Globus pallidus (tissue), 1 donor: ENCODE results near the gene MAP3K20.
"Not testable (repeated sequence)": the region's sequence is repeated elsewhere in the genome, so short reads cannot be mapped to it uniquely, and the experiment has no call there.

Source experiments
- DNase-seq: peaks from one replicate; pipeline ENCODE4 v3.0.0-alpha.2; 2015; ENCODE audit warnings: low spot score

The MAP3K20 gene

DNA sequence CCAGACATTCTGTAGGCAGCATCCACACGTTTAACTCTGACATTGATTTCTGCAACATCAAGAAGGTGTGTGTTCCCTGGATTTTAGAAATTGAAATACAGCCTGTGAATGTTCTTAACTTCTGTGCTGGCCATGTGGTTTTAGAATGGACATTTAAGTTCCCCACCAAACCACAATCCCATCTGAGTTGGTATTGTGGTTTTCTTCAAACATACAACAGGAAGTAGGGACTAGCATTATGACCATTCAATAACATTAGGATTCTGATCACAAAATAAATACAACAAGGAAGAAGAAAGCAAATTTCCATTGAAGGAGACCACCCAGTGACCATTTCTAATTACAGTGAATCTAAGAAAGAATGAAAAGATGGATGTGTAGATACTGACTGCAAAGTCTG is 51.2 kb downstream of the MAP3K20 start:
- DNase-seq: no peak

DNA sequence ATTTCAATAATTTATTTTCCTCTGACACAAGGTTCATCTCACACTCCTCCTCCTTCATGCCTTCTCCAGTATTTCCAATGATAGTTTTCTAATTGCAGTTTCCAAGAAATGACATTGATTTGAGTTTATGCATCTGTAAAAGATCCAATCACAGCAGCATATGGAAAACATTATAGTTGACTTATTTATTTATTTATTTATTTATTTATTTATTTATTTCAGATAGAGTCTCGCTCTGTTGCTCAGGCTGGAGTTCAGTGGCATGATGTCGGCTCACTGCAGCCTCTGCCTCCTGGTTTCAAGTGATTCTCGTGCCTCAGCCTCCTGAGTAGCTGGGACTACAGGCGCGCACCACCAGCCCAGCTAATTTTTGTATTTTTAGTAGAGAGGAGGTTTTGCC is 52.5 kb downstream of the MAP3K20 start:
- not testable (repeated sequence) for DNase-seq

- no peak for DNase-seq
These were observed 55.1 kb downstream of the MAP3K20 start for GRCh38 chr2:173130496-173131465.

DNA sequence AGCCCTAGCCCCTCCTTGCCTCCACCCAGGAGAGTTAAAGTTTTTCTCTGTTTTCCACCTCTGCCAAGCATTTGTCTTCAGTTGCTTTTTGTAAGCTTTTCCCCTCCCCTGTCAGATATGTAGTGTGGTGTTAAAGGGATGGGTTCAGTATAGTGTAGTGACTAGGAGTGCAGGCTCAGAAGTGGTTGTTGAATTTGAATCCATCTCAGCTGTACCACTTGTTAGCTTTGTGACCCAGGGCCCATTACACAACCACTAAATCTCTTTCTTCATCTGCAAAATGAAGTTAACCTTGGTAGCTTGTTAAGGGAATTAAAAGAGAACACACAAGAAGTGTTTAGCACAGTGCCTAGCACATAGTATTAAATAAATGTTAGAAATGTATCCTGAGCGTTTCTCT is 56.9 kb downstream of the MAP3K20 start:
- DNase-seq: no peak

DNA sequence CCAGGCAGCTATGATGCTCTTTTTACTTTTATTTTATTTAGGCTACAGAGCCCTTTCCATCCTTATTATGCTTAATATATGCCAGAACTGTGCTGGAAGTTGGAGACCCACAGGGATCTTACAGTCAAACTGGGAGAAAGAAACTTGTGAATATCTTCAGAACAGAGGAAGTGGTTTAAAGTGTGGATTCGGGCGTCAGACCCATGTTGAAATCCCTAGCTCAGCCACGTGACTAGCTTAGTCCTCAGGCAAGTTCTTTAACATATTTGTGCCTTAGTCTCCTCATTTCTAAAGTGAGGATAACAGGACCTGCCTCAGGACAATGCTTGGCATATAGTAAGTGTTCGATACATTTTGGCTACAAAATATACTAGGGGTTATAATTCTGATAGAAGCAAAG is 59.1 kb downstream of the MAP3K20 start:
- no peak for DNase-seq

GRCh38 chr2:173136067-173136466 is 60.4 kb downstream of the MAP3K20 start:
- DNase-seq: no peak

GRCh38 chr2:173136599-173136998 is 61.0 kb downstream of the MAP3K20 start:
- DNase-seq: no peak

GRCh38 chr2:173137610-173138009 is 62.0 kb downstream of the MAP3K20 start:
- no peak for DNase-seq

- DNase-seq: no peak
These were observed 63.3 kb downstream of the MAP3K20 start for GRCh38 chr2:173138962-173139361.

DNA sequence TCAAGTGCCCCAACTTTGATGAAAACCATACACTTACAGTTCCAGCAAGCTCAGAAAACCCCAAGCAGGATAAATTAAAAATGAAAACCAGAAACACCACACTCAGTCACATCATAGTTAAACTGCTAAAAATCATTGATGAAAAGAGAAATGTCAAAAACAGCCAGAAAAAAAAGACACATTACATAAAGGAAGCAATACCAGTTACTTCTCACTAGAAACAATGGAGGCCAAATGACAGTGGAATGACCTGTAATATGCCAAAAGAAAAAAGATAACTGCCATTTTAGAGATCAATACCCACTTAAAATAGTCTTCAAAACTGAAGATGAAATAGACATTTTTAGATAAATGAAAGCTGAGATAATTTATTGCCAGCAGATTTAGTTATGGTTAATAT is 66.0 kb downstream of the MAP3K20 start:
- DNase-seq: no peak

GRCh38 chr2:173145454-173145853 is 69.8 kb downstream of the MAP3K20 start:
- no peak for DNase-seq

GRCh38 chr2:173146590-173146989 is 70.9 kb downstream of the MAP3K20 start:
- DNase-seq: no peak

DNA sequence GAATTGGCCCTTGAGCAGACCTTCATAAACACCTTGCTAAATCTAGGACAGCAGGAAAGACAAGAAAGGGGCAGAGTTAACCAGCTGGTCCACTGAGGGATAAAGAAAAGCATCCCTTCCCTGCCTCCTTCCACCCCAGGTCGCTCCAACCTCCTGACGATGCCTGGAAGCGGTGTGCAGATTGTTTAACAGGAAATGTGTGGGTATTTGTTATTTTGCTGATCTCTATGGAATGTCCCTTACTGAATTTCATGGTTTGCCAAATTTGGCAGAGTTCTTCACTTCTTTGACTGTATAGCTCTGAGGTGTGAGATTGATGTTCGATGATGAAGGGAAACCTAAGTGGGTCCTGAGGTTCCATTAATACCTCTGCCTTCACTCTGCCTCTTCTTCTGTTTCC is 72.9 kb downstream of the MAP3K20 start:
- no peak for DNase-seq

GRCh38 chr2:173149491-173149890 is 73.8 kb downstream of the MAP3K20 start:
- no peak for DNase-seq

DNA sequence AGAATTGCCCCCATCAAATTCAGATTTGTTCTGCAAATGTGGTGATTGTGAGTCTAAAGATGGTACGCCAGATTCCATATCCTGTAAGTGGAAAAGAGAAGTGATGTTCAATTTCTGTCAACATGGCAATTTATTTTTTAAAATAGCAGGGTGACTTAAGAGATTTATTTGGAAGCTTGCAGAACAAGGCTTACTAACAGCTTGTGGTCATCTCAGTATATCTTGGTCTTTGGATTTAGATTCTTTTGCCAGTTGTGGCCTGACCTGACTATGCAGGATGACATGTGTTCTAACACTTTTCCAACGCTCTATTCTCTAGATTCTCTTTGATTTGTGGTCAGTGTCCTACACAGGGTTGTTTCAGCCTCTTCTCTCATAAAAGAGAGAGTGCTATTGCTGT is 74.4 kb downstream of the MAP3K20 start:
- DNase-seq: no peak

DNA sequence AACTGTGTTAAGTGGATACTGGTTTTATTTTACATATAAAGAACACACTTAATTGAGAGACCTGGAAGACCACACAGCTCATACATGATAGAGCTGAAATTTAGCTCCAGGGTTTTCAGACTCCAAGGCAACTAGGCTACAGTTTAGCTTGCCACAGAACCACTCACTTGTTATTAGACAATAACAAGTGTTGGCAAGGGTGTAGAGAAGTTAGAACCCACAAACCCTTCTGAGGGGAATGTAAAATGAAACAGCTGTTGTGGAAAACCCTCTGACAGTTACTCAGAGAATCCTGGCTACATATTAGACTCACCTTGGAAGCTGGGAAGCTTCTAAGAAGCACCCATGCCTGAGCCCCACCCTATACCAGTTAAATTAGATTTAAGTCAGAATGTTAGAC is 75.3 kb downstream of the MAP3K20 start:
- no peak for DNase-seq

DNA sequence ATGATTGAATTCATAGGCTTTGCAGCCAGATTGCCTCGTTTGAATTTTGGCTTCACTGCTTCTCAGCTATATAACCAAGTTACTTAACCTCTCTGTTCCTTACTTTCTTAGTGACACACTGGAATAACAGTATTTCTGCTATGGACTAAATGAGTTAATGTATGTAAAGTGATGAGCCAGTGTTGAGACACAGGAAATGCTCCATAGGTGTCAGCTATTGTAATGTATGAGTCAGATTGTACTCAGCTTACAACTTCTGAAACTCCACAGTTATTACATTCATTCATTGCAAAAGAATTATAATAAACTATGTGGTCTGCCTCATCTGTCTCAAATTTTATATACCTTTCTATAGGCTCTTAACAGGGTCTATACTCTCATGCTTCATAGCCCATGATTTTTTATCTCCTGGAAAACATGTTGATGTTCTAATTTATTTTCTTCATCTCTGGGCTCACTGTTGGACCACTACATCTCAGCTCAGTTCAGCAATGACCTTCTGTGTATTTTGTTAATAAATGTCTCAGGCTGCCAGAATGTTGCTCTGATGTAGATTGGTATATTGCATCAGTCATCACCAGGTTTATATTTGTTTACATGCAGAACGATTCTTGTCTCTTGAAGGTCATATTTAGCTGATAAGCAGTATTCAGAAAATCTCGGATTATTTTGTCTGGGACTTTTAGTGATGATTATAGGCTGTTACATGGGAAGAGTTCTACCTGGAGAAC is 76.2 kb downstream of the MAP3K20 start:
- no peak for DNase-seq

DNA sequence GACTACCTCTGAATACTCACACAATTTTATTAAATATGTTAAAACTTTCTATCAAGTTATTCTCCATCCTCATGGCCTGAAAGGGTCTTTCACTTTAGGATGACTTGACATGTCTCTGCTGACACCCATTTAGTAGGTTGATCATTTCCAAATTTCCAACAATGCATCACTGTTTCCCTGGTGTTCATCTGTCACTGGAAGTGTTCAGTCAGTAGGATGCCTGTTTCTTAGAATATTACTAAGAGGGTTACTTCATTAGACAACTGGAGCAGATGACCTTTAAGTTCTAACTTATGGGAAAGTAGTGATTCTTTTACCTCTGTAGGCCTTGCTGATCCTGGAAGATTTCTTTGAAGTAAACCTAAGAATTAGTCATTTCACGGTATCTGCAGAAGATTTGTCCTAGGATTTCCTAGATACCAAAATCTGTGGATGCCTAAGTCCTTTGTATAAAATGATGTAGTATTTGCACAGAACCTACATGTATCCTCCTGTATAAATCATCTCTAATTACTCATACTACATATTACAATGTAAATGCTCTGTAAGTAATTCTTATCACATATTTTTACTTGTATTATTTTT is 77.7 kb downstream of the MAP3K20 start:
- DNase-seq: no peak

DNA sequence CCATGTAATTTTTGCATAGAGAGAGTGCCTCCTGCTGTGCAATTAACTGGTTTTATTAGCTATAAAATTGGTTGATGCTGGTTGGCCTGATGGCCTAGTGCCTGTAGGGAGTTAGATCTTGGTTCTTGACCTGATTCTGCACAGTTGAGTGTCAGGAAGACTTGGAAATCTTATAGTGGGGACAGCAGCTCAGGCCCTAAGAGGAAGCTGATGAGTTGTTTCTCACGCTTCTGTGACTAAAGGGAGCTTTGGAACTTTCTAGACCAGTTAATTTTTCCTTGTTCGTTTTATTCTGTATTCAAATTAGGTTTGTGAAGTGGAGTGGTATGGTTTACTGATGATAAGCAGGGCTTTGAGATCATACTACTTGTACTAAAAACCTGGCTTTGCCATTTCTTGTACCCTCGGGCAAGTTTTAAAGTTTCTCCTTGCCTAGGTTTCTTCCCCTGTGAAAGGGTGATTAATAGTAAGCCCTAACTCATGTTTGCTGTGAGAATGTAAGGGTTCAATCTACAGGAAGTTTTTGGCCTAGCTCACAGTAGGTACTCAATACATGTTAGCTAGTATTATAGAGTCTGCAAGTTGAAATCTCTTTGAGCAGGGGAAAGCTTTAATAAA is 82.1 kb downstream of the MAP3K20 start:
- DNase-seq: no peak

GRCh38 chr2:173159791-173160463 is 84.3 kb downstream of the MAP3K20 start:
- DNase-seq: no peak

- no peak for DNase-seq
These were observed 85.0 kb downstream of the MAP3K20 start for GRCh38 chr2:173160618-173161017.

DNA sequence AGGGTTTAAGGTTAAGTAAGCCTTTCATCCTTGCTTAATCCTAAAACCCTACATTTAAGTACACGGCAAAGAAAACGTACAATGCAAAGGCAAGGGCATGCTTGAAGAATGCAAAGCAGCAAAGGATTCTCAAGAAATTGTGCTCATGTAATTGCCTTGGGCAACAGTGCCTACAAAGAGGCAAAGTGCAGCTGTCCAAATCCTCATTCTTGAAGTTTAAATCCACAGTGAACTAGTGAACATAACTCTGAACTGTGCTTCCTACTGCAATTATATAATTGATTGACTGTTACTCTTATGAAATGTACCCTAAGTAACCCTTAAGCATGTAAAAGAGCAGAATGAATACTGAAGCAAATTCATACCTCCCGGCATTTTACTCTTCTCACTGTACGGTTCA is 85.4 kb downstream of the MAP3K20 start:
- DNase-seq: no peak
